GM19455 (cell line): ENCODE results near the gene AXIN2.
"Not testable (repeated sequence)": the region's sequence is repeated elsewhere in the genome, so short reads cannot be mapped to it uniquely, and the experiment has no call there.

ENCODE experiments used
- ATAC-seq: cut with Tn5 transposase; IDR thresholded peaks from one replicate; pipeline ENCODE4 v1.9.1; 2021; ENCODE audit not compliant: unreplicated experiment

The AXIN2 gene

DNA sequence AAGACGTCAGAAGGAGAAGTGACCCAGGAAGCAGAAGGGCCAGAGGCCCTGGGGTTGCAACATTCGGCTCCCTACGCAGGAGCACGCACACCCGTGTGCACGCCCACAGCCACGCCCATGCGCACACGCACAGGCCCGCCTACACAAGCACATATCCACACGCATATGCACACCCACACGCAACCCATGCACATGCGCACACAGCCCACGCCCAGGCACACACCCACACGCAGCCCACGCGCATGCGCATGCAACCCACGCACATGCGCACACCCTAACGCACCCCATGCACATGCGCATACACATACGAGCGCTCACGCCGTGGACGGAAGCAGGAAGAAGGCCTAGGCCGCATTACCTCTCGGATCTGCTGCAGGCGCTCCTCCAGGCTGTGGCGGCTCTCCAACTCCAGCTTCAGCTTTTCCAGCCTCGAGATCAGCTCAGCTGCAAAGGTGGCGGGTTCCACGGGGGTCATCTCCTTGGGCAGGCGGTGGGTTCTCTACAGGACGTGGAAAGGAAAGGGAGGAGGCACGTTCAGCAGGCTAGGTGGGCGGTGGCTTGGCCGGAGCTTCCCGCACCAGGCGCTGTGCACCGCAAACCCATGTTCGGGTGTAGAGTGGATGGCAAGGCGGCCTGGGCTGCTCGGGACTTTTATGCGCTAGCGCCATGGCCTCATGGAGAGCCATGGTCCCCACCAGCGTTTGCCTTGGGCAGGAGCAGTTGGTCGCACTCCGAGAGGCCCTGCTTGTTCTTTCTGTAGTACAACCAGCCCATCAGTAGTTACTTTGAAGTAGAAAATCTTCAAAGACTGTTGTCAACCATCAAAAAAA lies 23.4 kb downstream of the AXIN2 start:
- ATAC-seq: no peak

DNA sequence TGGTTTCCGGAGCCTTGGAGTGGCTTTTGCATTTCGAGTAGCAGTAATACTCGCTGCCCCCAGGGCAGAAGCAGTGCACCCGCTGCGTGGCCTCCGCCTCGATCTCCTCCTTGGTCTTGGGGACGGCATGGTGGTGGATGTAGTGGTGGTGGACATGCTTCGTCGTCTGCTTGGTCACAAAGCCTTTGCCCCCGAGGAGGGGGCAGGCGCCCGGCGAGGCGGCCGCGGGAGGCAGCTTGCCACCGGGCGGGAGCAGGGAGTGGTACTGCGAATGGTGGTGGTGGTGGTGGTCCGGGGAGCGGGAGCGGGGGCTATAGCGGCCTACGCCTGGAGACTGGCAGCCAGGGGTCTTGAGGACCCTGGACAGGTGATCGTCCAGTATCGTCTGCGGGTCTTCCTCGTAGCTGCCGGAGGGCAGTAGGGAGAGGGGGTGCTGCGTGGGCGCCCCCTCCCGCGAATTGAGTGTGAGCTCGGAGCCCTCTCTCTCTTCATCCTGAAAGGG lies 24.1 kb downstream of the AXIN2 start:
- ATAC-seq: no peak

DNA sequence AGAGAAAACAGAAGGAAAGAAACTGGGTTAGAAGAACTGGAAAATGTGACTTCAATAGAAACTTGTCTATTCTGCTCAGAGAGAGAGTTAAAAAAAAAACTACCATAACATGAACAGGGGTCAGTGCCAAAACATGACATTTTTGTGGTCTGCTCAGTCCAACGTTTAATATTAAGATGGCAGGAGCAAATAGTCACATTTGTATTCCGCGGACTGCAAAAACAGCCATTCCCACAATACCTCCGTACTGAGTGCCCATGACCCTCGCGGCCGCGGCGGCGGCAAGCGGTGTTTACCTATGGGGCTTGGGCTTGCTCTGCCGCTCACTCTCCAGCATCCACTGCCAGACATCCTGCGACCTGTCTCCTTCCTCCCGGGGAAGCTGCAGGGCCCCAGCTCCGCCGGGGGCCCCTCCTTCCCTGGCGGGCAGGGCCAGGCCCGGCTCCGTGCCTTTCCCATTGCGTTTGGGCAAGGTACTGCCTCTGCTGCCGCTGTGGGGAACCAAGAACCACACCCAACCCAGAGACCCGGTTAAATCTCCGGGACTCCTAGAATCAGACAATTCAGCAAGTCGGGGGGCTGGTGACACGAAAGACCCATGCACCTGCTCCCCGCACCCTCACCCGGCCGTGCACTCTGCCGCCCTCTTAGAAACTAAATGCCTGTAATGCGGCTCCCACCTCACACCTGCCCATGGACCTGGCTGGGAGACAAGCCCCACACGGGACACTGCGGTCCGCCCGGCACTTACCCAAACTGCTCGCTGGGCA lies 24.7 kb downstream of the AXIN2 start:
- ATAC-seq: no peak

DNA sequence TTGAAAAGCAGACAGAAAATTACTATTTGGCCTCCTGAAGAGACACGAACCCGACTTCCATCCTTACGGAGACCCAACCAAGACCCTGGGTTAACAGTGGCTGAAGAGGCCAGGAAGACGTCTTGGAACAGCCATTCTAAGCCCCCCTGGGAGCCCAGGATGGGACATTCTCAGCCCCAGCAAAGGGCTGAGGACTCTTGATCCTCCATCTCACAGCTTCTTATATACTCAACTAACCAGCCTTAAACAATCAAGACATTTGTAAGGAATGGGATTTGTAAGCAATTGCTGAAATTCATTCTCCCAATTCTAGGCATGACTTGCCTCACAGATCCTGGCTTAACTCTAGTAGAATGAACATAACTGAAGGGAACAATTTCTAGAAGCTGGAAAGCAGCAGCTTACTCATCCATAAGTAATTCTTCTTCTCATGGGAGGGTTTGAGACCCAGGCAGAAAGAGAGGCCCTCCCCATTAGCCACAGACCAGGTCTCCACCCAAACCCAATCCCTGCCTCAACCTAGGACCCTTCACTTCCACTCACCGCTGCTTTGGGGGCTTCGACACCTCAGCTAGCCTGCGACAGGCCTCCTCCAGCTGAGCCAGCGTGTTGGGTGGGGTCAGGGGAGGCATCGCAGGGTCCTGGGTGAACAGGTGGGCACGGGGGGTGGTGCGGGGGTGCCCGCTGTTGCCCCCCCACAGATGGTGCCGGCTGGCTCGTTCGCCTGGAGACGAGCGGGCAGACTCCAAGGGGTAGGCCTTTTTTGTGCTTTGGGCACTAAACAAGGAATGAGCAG lies 25.5 kb downstream of the AXIN2 start:
- no peak for ATAC-seq

DNA sequence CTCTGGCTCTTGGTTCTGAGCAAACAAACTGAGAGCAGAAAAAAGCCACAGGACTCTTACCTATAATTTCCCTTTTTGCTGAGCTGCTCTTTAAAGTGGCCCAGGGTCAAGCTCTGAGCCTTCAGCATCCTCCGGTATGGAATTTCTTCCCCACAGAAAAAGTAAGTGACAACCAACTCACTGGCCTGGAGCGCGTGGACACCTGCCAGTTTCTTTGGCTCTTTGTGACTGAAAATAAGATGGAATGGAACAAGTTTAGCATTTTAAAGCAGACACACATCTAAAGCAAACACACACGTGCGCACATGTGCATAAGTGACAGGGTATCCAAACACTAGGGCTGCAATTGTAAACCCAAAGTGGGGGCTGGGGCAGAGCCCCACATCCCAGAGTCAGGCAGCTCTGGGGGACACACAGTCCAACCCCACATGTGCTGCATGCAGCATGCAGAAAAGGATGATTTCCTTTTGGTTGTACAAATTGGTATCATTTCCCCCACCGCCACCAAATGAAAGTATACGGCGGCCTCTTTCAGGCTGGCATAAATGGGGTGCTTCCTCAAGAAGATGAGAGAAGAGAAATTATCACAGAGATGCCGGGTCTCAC lies 27.5 kb downstream of the AXIN2 start:
- ATAC-seq: no peak

DNA sequence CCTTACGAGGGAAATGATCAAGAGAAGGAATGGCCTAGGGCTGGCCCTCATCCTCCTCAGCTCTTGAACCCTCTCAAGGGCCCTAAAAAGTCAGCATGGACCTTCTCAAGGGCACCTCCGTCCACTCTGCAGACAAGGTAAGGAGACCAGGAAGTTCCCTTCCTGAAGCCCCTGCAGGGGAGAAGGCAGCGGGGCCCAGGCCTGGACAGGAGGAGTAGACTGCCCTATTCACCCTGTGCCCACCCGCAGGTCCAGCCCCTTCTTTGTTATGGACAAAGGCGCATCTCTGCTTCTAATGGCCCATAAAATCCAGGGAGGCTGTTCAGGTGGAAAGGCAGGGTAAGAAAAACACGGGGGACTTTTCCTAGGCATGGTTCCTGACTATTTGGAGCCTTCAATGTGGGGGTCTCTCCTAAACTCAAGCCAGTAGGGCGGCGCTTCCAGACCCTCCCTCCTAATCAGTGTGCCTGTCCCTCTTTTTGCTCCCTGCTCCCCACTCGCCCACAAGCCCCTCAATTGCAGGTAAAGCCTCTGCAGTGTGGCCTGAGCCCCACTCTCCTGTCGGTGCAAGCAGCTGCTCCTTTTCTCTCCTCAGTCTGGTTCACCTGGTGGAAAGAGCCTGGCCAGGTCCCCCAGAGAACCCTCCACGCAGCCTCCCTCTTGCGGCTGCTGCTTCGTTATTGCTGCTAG lies 28.2 kb downstream of the AXIN2 start:
- no peak for ATAC-seq

DNA sequence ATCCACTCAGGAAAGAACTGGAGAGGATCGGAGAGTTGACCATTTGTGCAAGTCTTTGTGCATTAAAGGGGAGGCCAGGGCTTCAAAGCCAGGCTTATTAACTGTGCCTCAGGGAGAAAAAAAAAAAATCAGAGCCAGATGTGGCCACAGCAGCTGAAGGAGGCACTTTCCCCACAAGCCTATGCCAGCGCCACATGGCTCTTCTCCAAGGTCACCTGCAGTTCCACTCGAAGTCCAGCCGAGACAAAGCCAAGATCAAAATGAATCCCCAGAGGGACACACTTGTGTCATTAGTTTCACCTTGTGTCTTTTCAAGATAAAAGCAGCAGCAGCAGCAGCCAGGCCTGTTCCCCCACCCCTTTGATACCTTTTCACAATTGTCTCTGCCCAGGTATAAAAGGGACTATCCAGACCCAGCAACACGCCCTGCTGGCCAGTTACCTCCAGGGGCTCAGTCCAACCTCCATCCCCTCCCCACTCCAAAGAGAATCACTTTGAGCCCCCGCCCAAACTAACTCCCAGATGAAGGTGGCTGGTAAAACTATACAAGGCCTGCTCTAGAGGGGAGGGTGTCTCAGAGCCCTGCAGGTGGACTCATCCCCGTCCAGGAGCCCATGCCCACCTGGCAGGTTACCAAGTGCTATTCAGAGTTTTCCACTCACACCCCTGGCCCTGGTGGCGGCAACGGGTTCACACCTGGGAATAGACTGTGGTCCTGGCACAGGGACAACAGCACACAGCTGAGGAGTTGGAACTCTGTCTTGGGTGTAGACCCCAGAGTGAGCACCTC lies 29.2 kb downstream of the AXIN2 start:
- no peak for ATAC-seq

DNA sequence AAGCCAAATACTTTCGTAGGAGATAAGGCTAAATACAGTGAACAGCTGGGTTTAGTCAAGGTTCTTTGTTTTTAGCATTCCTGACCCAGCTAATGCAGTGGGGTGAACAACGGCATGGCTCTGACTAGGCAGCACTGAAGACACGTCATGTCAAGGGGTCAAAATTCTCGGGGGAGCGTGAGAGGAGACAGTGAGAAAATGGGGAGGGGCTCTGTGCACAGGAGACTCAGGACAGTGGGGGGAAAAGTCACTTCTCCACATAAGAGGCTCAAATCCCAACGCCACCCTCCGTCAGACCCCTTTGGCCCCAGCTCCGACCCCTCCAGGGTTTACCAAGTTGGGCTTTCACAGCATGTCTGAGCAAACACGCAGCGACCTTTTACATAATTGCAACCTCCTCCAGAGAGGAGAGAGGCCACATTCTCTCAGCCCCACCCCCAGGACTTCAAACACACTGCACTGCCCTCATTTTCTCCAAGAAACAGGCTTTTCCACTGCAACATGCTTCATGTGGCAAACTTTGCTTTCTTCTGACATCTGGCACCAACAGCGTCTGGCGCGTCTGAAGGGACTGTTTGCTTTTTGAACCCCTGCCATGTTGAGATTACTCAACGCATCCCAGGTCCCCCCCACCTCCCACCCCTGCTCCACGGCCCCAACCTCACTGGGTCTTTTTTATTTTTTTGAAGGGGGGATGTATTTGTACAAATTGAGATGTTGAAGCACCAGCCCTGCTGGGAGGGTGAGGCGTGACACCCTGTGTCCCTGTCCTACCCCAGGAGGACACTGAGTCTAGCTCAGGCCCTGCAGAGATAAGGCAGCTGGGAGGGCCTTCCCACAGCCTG lies 30.0 kb downstream of the AXIN2 start:
- no peak for ATAC-seq

DNA sequence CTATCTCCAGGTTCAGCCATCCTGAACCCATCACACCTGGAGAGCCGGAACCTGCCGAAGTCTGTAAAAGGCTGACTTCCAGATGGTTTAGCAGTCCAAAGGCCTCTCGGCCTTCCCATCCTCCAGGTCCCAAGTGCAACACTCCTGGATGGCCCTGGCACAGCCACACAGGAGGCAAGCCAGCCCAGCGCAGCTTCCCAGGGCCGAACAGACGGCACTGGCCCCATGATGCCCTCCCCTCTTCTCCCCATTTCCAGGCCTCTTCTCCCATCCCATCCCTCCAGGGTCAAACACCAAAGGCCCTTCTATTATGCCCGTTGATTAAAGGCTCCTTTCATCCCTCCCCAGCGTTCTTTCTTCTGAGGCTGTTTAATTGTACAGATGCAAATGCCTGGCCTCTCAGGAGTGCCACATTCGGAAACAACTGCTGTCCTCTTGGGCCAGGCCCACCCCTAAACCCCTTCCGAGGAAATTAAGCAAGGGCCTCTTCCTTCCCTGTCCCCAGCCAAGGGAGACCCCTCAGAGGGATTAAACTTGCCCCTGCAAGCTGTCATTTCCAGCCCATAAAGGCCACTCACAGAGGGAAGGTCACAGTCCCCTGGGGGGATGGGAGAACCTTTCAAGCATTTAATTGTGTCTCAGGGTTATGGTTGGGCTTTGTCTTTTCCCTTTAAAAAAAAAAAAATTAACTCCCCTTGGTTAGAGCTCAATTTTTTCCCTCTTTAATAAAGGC lies 30.8 kb downstream of the AXIN2 start:
- no peak for ATAC-seq

DNA sequence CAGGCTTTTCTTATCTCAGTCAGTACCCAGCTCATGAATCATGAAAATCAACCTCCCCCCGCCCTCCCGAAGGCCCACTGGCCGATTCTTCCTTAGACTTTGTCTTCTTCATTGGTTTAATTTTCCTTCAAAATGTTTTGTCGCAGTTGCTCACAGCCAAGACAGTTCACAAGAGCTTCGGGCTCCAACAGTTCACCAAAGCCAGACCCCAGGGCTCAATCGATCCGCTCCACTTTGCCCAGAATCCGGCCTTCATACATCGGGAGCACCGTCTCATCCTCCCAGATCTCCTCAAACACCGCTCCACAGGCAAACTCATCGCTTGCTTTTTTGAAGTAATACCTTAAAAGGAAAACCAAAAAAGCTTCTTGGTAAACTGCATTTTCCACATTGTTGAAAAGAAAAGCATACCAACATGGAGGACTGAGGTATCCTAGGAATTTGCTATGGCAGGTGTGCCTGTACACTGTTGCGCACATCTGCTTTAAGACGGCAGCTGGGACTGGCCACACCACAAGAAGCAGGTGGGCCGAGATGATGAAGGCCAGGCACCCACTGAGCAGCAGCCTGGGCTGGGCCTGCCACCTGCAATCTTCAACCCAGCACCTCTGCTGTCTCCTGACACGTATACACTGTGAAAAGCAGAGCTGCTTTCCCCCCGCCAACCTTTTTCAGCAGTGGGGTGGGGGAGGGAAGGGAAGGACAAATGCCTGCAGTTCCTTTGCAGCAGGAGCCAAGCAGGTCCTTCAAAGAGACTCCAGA lies 31.5 kb downstream of the AXIN2 start:
- no peak for ATAC-seq

DNA sequence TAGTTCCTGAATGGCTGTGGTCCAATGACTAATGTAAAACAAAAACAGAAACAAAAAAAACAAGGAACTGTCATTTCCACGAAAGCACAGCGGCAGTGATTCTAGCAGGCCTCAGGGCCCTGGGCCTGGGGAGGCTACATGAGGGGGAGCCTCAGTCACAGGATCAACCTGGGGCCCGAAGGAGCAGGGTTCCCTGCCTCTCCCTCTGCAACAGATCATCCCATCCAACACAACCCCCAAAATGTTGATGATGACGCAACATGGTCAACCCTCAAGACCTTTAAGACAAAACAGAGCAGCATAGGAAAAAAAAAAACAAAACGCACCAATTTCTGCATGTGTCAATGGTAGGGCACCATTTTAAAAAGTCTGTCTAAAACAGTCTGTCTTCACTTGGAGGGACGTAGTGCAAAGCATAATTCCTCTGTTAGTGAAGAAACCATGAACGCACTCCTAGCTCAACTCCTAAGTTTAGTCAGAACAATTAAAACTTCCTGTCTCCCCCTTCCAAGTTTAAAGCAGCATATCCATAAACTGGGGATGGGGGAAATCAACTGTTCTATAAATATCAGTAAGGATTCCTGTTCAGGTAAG lies 32.3 kb downstream of the AXIN2 start:
- no peak for ATAC-seq

DNA sequence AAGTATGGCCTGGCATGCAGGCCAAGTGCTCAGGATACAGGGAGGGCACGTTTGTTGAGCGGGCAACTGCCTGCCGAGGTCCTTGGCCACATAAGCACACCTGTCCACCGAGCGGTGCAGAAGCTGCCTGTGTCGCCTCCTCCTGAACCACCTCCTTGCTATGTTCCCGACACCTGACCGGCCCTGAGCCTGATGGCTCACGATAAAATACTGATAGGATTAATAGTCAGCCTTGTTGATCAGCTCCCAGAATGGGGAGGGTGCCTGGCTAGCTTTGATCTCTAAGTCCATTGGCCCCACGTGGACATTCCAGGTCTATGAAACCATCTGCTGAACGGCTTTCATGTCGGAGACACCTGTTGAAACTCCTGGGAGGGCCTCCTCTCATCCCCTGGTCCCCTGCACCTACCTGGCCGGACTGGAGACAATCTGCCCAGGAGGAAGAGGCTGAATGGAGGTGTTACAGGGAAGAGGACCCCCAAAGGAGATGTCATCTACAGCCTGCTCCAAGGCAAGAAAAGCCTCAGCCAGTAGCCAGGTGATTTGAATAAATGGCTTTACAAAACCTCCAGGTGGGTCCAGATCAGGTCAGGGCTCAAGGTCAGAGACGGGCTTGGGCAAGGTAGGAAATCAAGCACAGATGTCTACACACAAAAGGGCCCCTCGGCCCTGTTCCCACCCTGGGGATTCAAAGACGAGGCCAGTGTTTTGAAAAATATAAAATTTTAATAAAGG lies 33.4 kb downstream of the AXIN2 start:
- ATAC-seq: no peak

DNA sequence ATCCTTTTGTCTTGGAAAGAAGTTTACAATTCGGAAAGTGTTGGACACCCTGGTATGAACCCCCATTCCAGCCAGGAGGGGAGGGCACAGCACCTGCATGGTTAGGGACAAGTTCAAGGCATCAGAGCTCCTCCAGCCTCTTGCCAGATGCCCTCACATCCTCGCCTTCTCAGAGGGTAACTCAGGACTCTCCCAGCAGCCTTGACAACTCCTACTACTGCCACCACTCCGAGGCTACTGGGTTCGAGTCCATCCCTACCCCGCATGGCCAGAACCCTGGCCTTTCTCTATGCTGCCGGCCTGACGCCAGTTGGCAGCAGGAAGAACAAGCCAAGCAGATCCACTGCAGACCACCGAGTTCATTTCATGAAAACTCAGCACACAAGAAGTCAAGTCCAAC lies 34.1 kb downstream of the AXIN2 start:
- no peak for ATAC-seq

DNA sequence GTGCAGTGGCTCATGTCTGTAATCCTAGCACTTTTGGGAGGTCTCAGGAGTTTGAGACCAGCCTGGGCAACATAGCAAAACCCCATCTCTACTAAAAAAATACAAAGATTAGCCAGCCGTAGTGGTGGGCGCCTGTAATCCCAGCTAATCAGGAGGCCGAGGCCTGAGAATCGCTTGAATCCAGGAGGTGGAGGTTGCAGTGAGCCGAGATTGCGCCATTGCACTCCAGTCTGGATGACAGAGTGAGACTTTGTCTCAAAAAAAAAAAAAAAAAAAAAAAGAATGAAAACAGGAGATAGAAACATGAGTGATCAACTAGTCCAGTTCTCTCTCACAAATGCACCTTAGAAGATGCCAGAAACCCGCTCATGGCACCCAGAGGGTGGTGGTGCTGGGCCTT lies 34.6 kb downstream of the AXIN2 start:
- not testable (repeated sequence) for ATAC-seq

DNA sequence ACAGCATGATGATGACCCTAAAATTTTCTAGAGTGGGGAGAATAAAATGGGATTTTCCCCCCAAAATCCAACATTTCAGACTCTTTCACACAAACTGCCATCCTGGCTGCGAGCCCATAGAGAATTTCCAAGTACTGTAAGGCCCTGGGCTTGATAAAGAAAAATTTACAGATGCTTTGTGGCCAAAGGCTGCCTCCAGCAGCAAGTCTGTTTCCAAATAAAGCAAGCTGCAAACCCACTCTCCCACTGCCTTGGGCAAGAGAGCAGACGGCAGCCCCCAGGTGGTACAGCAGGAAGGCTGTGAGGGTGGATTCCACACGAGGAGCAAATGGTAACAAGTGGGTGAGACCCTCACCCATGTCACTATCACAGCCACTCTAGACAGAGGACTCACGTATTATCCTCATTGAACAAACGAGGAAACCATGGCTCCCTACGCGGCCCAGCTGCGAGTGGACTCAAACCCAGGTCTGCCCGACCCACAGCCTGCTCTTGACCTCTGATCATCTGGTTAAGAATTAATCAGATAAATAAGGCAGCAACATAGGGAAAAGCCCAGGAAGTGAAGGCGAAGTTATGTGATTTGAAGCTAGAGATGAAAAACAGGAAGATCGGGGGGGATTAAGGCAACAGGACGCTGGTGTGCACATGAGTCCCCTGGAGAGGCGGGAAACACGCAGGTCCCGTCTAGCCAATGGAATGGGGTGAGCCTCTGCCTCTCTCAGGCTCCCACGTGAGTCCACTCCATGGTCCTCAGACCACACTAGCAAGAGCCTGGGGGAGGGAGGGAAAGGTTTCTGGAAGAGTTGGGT lies 37.4 kb downstream of the AXIN2 start:
- ATAC-seq: no peak
